AG10803 (cell line): ENCODE data around the gene NPL.
A peak's percentile ranks its signal among the peaks of the same experiment; 100 is the strongest.

Experiments used
- DNase-seq: peaks from one replicate; pipeline ENCODE4 v3.0.0; 2010; ENCODE audit warnings: low read depth
- H3K4me3 ChIP-seq: 2 replicates; pipeline ENCODE4 v1.5.1; 2011; ENCODE audit warnings: mild to moderate bottlenecking, low read length, control low read depth
- TF ChIP-seq, protein P1 (sequence below): conservative IDR thresholded peaks from 2 replicates; pipeline ENCODE4 v1.5.1; 2011; ENCODE audit warnings: mild to moderate bottlenecking, low read length, control low read depth, inconsistent platforms

NPL gene, protein sequence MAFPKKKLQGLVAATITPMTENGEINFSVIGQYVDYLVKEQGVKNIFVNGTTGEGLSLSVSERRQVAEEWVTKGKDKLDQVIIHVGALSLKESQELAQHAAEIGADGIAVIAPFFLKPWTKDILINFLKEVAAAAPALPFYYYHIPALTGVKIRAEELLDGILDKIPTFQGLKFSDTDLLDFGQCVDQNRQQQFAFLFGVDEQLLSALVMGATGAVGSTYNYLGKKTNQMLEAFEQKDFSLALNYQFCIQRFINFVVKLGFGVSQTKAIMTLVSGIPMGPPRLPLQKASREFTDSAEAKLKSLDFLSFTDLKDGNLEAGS

DNA sequence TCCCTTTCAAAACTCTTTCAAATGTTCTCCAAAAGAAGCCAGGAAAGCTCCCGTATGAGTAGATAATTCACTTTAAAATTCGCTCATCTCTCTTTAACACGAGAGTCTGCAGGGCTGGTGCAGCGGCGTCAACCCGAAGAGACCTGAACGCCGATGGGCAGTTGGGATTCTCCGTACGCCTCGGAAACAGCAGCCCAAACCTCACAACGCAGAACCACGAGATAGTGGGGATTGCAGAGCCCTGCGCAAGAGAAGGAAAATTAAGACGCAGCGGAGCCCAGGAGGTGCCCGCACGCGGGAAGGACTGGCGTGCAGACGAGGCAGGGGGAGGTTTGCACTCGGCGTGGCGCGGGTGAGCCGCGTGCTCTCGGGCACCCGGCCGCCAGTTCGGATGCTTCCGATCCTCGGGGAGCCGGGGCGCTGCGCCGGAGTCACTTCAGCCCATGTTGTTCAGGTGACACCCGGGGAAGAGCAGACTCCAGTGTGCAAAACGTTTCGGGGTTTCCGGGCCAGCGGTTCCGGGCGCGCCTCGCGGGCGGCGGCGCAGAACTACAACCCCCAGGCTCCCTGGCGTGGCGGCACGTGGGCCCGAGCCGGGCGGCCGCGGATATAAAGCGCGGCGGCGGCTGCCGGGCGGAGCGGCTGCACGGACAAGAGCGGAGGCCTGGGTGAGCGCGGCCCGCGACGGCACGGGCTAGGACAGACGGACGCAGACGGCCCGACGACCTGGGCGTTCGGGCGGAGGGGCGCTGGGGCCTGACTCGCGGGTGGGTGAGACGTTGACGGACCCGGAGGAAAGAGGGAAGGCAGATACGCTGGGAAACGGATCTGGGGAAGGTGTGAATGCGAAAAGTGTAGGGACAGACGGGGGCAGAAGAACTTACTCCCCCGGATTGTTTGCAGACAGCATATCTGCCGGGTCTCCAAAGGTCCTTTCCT lies at the start of gene NPL:
Gene NPL, plus strand, starts transcription at position 636 of the 939 bp plus-strand sequence. CDS start 4,599 bp downstream, outside the sequence.
- DNase-seq, result peak; percentile 69
- TF ChIP-seq, protein P1, sequence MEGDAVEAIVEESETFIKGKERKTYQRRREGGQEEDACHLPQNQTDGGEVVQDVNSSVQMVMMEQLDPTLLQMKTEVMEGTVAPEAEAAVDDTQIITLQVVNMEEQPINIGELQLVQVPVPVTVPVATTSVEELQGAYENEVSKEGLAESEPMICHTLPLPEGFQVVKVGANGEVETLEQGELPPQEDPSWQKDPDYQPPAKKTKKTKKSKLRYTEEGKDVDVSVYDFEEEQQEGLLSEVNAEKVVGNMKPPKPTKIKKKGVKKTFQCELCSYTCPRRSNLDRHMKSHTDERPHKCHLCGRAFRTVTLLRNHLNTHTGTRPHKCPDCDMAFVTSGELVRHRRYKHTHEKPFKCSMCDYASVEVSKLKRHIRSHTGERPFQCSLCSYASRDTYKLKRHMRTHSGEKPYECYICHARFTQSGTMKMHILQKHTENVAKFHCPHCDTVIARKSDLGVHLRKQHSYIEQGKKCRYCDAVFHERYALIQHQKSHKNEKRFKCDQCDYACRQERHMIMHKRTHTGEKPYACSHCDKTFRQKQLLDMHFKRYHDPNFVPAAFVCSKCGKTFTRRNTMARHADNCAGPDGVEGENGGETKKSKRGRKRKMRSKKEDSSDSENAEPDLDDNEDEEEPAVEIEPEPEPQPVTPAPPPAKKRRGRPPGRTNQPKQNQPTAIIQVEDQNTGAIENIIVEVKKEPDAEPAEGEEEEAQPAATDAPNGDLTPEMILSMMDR, result no peak
- H3K4me3 ChIP-seq, result peak within 1 kb of the TSS; percentile 67

DNA sequence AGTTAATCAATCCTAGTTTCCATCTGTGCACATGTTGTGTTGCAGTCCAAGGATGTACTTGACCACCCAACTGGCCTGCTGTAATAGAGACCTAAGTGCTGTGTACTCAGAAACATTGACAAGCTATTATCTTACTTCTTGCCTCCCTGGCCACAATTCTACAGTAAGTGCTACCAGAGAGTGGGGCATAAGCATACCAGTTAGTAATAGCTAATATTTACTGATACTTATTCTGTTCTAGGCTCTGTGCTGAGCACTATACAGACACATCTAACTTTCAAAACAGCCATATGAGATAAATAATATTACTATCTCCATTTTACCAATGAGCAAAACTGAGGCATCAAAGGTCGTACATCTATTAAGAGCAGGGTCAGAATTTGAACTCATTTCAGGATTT lies 49.5 kb upstream of the NPL start:
- DNase-seq, result no peak
- TF ChIP-seq, protein P1, result no peak

GRCh38 chr1:182742780-182743179 lies 46.8 kb upstream of the NPL start:
- TF ChIP-seq, protein P1, result no peak
- no peak overlapping the region for H3K4me3 ChIP-seq
- no peak for DNase-seq

More for the DNA sequence above, 49.5 kb upstream of the NPL start:
- no peak overlapping the region for H3K4me3 ChIP-seq

DNA sequence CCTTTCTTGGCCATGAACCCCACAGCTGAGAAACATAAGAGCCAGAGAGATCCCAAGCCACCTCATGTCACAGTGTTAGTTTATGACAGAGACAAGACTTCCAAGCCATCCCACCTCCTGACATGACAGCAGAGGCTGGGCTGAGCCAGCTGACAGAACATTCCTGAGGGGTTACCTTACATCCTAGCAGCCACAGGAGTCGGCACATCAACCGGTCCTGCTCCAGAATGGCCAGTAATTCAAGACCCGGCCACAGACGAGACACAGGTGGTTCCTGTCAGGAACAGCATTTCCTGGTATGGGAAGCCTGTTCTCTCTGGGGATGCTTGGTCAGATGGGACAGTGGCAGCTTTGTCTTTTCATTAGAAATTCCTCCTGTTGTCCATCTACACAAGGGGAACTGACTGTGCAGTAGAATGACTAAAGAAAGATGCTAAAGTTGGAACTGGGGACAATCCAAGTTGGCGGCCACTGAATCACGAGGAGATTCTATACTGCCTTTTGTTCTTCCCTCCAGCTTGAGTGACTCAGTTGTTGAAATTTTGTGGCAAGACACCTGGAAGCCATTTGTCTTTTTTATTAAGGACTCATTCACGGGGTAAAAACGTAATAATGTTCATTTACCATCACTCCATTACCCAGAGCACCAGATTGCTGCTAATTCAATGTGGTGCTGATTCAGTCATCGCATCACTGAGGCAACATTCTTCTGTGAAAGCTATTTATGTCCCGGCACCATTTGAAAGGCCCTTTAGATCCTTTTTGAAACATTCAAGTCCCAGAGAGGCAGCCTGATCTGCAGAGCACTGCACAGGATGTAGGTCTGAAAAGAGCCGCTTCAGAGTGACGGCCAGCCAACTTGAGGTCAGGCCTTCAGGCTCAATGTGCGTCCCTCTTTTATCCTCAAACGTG lies 37.2 kb upstream of the NPL start:
- DNase-seq, result peak; percentile 54
- no peak overlapping the region for H3K4me3 ChIP-seq
- TF ChIP-seq, protein P1, result no peak

- TF ChIP-seq, protein P1, result no peak
- no peak for DNase-seq
Observed at GRCh38 chr1:182754087-182754486, 35.5 kb upstream of the NPL start.

DNA sequence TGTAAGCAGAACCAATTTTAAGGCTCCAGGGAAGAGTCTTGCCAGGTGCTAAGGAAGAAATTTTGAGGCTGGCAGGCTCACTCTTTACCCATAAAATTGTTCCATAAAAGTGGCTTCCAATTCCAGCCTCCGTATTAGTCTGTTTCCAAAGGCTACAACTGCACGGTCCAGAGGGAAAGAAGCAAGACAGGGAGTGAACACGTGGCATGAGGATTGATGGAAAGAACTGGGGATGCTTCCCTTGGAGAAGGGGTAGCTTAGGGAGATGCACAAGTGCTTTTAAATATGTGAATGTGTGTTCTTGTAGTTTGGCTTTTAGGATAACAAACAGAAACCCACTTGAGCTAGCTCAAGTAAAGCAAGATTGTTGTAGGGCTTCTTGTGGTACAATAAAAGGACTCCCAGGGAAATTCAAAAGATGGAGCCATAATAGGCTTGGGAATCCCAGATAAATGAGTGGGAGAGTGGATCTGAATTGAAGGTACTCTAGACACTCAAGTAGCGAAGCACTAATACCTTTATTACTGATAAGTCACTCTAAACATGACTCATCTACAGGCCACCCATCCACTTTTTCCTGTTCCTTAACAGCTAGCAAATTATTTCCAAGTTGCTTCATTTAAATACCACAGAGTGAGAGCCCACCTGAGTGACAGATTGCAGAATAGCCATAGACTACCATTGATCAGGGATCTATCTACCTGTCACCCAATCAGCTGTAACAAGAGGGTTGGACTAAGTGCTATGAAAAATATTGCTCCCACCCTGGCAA lies 34.8 kb upstream of the NPL start:
- DNase-seq, result no peak
- TF ChIP-seq, protein P1, result no peak
- no peak overlapping the region for H3K4me3 ChIP-seq

More at GRCh38 chr1:182754087-182754486, 35.5 kb upstream of the NPL start:
- no peak overlapping the region for H3K4me3 ChIP-seq
